Islet of Langerhans (tissue), 1 donor: ENCODE results near the gene CAMTA1.

ENCODE experiments used
- FAIRE-seq: peaks from one replicate; lab custom pipeline; 2011; peaks lifted over from hg19 to GRCh38; lab: Jason Lieb, UNC

The CAMTA1 gene

GRCh38 chr1:7346070-7346596 is 560.9 kb downstream of the CAMTA1 start:
- no peak for FAIRE-seq

GRCh38 chr1:7346600-7347570 is 561.6 kb downstream of the CAMTA1 start:
- FAIRE-seq, result no peak

- no peak for FAIRE-seq
Measured at GRCh38 chr1:7348073-7348472, 562.8 kb downstream of the CAMTA1 start.

- FAIRE-seq, result no peak
Measured at GRCh38 chr1:7348580-7348979, 563.3 kb downstream of the CAMTA1 start.

DNA sequence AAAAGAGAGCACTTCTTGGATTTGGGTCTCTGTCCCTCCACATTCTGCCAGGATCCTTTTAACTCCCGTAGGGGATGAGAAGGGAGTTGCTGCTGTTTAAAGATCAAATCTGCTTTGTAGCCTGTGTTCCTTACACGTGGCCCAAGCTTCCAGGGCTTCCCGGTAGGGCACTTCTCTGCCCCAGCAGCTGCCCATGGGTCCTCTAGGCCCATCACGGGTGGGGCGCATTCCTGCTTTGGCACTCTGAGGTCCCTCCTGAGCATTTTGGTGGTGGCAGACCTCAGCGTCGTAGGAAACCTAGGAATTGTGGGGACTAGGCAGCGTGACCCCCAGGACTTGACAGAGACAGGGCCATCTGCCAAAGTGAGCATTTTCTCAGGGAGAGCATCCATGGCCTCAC is 565.5 kb downstream of the CAMTA1 start:
- FAIRE-seq, result no peak

DNA sequence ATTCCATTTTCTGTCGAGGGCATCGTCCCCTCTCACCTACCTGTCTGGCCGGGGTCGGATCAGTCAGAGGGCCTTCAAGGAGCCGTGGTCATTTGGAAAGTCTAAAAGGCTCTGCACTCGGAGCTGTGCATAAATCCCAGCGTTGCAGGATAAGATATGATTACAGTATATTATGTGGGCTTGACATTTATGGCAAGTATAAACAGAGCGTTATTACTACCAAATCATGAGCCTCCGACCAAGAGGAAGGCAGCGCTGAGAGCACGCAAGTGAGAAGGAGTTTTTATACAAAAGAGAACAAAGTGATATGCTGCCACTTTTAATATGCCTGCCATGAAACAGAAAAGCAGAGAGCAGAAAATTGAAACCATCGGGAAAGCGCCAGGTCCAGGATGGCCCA is 566.4 kb downstream of the CAMTA1 start:
- FAIRE-seq, result no peak

- FAIRE-seq, result no peak
Measured at GRCh38 chr1:7352364-7352763, 567.1 kb downstream of the CAMTA1 start.

- no peak for FAIRE-seq
Measured at GRCh38 chr1:7352974-7353373, 567.7 kb downstream of the CAMTA1 start.

DNA sequence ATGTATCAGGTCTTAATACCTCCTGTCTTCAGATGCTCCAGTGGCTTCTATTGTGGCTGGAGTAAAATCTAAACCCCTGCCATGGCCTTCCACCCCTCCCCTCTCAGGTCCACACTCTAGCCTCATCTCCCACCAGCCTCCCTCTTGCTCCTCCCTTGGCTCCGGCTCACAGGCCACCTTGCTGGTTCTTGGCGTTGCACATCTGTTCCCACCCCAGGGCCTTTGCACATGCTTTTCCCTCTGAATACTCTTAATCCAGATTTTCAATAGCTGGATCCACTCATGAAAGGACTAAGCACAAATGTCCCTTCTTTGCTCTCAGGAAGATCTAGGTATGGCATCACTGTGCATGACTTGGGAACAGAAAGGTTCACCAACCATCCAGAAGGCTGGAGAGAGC is 570.4 kb downstream of the CAMTA1 start:
- FAIRE-seq, result no peak

DNA sequence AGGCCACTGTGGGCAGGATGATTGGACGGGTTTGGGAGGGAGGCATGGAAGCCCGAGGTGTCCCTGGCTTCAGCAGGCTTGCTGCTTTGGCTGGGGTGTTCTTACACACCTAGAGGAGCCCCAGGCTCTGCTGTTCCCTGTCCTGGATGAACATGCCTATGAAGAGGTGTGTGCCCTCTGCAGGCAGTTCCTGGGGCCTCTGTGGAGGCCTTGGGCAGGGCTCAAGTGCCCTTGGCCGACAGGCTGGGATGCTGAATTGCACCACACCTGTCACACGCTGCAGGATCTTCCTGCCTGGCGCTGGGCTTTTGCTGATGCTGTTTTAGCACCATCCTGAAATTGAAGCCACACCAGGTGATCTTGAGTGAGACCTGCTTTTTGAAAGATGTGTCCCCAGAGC is 570.8 kb downstream of the CAMTA1 start:
- FAIRE-seq, result no peak

DNA sequence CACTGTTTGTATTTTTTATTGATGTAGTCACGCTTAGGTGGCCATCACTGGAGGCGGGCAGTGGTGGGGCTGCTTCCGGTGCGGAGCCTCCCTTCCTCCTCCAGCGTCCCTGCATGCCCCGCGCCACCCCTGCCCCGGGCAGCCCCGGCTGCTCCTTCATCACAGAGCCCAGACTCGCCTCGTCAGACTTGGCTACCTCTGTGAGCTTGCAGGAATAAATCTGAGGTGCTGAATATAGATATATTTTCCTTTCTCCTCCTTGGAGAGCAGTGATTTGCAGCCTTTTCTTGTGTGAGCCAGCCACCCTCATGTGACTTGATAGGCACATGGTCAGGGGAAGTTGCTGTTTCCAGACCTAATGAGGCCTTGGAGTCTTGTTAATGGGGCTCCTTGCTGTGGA is 573.2 kb downstream of the CAMTA1 start:
- no peak for FAIRE-seq

GRCh38 chr1:7360526-7360925 is 575.3 kb downstream of the CAMTA1 start:
- no peak for FAIRE-seq

DNA sequence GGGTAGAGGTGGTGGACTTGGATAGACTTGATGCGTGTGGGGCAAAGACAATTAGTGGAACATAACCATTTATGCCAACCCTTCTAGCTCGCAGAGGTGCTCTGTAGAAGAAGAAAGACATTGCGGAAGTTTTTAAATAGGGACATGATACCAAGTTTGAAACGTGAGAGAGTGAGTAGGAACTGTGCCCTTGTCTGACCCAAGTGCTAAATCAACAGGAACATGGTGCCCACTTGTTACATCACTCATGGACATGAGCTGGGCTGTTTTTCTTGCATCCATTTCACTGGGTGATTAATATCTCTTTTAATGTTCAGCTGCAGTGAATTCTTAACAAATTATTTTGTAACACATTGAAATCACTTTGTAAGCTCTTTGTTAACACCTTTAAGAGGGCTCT is 577.7 kb downstream of the CAMTA1 start:
- no peak for FAIRE-seq

DNA sequence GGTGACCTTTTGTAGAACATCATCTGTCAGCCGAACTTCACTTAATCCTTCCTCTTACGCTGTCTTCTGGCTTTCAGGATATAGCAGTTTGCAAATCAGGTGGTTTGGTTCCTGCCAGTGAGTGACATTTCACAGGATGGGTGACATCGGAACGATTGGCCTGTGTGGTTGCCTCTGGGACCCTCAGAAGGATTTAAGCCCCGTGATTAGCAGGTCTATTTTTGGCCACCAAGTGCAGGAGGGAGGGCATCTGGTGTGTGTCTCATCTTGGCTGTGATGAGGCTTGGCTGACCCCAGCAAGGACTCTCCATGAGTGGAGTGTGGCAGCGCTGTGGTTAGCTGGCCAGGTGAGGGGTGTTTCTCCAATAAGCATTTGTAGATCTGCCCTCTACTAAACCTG is 578.2 kb downstream of the CAMTA1 start:
- no peak for FAIRE-seq

DNA sequence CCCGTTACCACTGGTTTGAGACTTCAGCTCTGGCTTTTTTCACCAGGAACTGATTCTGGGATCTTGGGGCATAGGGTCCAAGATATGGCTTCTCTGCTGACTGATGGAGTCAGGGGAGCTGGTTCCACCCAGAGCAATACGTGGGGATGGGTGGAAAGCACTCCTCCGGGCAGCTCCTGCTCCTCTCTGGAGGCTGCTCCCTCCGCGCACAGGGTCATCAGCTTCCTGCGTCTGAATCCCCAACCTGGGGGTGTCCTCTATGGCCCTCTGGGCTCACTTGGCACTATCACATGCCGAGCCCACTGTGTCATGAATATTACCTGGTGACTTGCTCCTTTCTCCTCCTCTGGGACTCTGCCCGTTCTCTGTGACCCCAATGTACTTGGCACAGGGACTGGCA is 580.5 kb downstream of the CAMTA1 start:
- FAIRE-seq, result no peak

DNA sequence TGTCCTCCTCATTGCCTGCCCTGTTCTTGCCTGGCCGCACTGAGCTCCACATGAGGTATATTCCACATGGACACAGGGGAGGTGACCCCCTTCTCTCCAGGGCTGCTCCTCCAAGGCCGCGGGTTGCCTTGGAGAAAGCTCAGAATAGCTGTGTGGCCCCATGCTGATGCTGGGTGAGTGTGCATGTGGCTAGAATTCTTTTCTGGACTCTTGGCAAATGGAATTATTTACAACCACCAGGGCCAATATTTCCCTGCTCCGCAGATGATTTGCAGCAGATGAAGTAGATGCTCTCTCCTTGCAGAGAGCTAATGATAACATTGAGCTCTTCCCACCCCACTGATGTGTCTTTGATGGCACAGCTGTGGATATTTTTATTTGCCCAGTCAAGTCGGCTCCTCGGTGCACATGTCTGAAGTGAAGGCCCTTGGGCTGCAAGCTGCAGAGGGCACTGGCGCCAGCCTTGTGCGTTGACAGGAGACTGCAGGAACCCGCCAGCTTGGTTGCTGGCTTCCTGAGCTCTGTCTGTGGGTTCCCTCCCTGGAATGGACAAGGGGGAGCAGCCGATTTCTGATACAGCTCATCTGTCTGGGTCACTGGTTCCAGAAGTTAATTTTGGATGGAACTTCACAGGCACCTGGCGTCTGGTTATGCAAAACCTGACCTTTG is 581.2 kb downstream of the CAMTA1 start:
- no peak for FAIRE-seq

- no peak for FAIRE-seq
Measured at GRCh38 chr1:7366955-7367665, 581.9 kb downstream of the CAMTA1 start.

GRCh38 chr1:7369866-7370265 is 584.6 kb downstream of the CAMTA1 start:
- FAIRE-seq, result no peak

DNA sequence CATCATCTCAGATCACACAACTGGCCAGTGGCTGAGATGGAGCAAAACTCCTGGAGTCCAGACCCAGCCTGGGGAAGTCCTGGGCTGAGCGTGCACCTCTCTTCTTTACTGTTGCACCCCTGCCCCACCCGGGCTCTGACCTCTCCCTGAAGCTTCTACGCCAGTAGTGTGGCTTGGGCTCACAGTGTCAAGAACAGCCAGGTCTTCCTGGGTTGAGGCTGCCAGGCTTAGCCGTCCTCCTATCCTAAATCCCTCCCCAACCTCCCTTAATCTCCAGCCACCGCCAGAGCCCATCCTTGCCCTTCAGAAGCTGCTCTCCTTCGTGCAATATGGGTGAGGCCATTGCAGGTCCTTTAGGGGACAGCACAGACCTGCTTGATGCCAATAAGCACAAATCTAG is 586.7 kb downstream of the CAMTA1 start:
- no peak for FAIRE-seq

DNA sequence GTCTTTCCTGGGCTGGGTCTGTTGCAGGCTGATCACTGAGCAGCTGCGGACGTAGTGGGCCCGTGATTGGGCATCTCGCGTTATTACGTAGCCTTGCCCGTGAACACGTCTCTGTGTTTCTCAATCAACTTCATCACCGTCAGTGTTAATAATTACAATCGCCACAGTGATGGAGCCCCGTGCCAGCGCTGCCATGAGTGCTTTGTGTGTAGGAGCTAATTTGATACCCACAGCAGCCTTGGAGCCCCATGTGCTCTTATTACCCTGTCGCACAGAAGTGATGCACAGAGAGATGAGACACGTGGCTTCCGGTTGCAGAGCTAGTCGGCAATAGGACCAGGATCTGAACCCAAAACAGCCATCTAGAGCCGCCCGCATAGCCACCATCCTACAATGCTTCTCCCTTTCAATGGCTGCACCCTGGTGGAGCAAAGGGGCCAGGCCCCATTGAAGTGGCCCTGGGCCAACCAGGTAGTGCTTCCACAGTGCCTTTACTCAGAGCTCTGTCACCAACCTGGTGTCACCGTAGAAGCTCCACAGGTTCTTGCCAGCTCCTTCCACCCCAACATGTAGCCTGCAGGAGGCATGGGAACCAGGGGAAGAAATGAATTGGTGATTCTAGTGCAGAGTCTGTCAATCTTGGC is 587.3 kb downstream of the CAMTA1 start:
- FAIRE-seq, result no peak

DNA sequence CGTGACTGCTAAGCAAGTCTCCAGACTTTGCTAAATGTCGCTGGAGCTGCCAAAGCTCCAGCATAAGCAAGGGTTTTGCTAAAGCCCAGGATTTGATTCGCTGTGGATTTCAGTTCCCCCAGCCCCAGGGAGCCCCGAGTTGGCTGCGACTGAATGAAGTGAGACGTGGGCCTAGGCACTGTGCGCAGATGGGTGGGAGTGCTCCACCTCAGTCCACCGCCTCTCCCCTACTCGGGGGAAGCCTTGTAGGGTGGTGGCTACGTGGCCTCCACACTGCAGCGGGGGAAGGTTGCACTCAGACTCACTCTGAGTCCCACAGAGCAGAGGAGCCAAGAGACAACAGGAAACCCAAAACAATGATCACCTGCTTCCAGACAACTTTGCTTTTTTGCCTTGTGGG is 588.0 kb downstream of the CAMTA1 start:
- FAIRE-seq, result no peak

DNA sequence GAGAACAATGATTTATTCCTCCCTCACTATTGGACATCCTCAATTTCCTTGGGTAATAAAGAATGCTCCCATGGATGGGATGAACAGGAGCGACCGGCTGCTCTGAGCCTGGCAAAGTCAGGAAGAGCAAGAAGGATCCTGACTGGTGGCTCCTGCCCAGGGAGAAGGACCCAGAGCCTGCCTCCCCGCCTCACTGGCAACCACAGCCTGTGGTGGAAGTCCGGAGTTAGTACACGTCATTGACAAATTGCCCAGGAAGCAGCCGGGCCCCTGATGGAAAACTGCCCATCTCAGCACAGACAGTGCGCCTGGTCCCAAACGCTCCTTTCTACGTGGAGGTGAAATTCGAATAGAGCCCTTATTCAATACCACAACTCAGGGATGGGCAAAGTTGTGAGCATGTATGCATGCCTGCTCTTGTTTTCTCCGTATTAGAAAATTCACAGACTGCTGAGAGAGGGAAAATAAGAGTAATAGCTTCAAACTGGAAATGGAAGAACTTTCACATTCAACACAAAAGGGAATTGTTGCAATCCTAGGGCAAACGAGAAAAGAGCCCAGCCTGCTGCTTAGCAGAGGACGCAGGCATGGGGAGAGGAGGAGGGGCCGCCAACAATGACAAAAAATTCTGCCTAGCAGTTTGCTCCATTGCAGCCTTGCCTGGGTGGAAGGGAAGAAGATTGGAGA is 588.8 kb downstream of the CAMTA1 start:
- FAIRE-seq, result no peak
